HCT116 (cell line): ENCODE measurements around the gene SEPTIN3.

Experiments used
- CBX3 ChIP-seq: IDR thresholded peaks from 2 replicates; pipeline ENCODE4 v1.6.1; 2012; ENCODE audit warnings: low read depth
- EZH2phosphoT487 ChIP-seq: fragments of 200-600 bp; IDR thresholded peaks from 2 replicates; pipeline ENCODE4 v1.6.1; 2018; ENCODE audit warnings: antibody characterized with exemption, borderline replicate concordance
- POLR2A ChIP-seq: IDR thresholded peaks from 2 replicates; pipeline ENCODE4 v1.7.0; 2011; ENCODE audit warnings: borderline replicate concordance; ENCODE audit not compliant: insufficient read depth, insufficient read length; ENCODE audit errors: extremely low read depth
- RAD21 ChIP-seq: IDR thresholded peaks from 2 replicates; pipeline ENCODE4 v1.6.1; 2012; ENCODE audit warnings: low read depth, mild to moderate bottlenecking
- ZNF274 ChIP-seq: fragments of 200-500 bp; sonication (Bioruptor generic); IDR thresholded peaks from 2 replicates; pipeline ENCODE4 v1.6.1; 2014; ENCODE audit warnings: mild to moderate bottlenecking, low read depth, low read length, inconsistent platforms
- TF ChIP-seq, protein P1 (sequence below), 3 experiments: fragments of 200-600 bp in 1 of 3; sonication (generic) in 1 of 3; IDR thresholded peaks in 2 of 3; conservative IDR thresholded peaks in 1 of 3; 2 replicates each; pipeline ENCODE4 v1.5.1; 2012 to 2017; ENCODE audit warnings: low read depth in 2 of 3, low read length in 2 of 3, antibody characterized with exemption in 1 of 3, borderline replicate concordance in 1 of 3, control low read depth in 1 of 3, mild to moderate bottlenecking in 1 of 3, mixed read lengths in 1 of 3, mixed run types in 1 of 3, moderate library complexity in 1 of 3; ENCODE audit not compliant: insufficient read depth in 1 of 3
- TF ChIP-seq, protein P2 (sequence below): IDR thresholded peaks from 2 replicates; pipeline ENCODE4 v1.6.1; 2012

DNA sequence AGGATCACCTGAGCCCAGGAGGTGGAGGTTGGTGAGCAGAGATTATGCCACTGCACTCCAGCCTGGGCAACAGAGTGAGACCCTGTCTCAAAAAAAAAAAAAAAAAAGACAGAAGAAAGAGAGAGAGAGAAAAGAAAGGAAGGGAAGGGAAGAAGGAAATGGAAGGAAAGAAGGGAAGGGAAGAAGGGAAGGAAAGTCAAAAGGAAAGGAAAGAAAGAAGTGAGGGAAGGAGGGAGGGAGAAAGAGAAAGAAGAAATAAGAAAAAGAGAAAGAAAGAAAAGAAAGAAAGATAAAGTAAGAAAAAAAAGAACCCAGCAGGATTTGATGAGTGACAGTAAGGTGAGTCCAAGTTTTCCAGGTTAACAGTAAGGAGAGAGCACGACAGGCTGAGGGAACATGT lies 49.0 kb downstream of the SEPTIN3 start:
- TF ChIP-seq CBX3 (no peak), ZNF274 (no peak), EZH2phosphoT487 (no peak), RAD21 (no peak), POLR2A (no peak)
- TF ChIP-seq, protein P1, sequence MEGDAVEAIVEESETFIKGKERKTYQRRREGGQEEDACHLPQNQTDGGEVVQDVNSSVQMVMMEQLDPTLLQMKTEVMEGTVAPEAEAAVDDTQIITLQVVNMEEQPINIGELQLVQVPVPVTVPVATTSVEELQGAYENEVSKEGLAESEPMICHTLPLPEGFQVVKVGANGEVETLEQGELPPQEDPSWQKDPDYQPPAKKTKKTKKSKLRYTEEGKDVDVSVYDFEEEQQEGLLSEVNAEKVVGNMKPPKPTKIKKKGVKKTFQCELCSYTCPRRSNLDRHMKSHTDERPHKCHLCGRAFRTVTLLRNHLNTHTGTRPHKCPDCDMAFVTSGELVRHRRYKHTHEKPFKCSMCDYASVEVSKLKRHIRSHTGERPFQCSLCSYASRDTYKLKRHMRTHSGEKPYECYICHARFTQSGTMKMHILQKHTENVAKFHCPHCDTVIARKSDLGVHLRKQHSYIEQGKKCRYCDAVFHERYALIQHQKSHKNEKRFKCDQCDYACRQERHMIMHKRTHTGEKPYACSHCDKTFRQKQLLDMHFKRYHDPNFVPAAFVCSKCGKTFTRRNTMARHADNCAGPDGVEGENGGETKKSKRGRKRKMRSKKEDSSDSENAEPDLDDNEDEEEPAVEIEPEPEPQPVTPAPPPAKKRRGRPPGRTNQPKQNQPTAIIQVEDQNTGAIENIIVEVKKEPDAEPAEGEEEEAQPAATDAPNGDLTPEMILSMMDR (IDR thresholded peaks at IDR 0.05 in 2 of 3, conservative IDR thresholded peaks at IDR 0.05 in 1 of 3; ENCODE audit: borderline replicate concordance in 1 of 3, insufficient read depth in 1 of 3, low read depth in 2 of 3, low read length in 2 of 3), result no peak
- TF ChIP-seq, protein P2, sequence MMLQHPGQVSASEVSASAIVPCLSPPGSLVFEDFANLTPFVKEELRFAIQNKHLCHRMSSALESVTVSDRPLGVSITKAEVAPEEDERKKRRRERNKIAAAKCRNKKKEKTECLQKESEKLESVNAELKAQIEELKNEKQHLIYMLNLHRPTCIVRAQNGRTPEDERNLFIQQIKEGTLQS, result no peak
